ENCODE measurements around the gene CPHXL. TPM values are rescaled to one million over a fixed set of nuclear protein-coding genes. Genes with fewer than 3 reads are reported as not detected.

CPHXL gene
- total RNA-seq, 1 experiment from 2014 or later = not detected

DNA sequence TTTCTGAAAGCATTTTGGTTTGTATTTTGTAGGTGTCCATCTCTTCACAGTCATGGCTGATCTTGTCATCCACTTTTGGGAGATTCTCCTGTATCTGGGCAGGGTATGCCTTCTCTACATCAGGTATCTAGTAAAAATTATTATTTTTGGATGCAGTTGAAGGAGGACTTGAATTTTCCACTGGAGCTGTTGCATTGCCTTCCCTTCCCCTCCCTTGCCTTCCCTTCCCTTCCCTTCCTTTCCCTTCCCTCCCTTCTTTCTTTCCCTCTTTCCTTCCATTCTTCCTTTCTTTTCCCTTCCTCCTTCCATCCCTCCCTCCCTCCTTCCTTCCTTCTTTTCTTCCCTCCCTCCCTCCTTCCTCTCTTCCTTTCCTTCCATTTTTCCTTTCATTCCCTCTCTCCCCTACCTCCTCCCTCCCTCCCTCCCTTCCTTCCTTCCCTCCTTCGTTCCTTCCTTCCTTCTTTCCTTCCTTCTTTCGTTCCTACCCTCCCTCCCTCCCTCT lies 33.8 kb upstream of the CPHXL start (continued):
- TF ChIP-seq SIN3A (IDR thresholded peaks at IDR 0.05; ENCODE audit: low read depth) = no peak
- no peak for TF ChIP-seq YY1 (IDR thresholded peaks at IDR 0.05; ENCODE audit: extremely low read depth, insufficient replicate concordance, low read depth, low read length)
- TF ChIP-seq, protein P1, sequence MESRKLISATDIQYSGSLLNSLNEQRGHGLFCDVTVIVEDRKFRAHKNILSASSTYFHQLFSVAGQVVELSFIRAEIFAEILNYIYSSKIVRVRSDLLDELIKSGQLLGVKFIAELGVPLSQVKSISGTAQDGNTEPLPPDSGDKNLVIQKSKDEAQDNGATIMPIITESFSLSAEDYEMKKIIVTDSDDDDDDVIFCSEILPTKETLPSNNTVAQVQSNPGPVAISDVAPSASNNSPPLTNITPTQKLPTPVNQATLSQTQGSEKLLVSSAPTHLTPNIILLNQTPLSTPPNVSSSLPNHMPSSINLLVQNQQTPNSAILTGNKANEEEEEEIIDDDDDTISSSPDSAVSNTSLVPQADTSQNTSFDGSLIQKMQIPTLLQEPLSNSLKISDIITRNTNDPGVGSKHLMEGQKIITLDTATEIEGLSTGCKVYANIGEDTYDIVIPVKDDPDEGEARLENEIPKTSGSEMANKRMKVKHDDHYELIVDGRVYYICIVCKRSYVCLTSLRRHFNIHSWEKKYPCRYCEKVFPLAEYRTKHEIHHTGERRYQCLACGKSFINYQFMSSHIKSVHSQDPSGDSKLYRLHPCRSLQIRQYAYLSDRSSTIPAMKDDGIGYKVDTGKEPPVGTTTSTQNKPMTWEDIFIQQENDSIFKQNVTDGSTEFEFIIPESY (IDR thresholded peaks at IDR 0.05; ENCODE audit: extremely low read depth, insufficient replicate concordance, low read length) = no peak

DNA sequence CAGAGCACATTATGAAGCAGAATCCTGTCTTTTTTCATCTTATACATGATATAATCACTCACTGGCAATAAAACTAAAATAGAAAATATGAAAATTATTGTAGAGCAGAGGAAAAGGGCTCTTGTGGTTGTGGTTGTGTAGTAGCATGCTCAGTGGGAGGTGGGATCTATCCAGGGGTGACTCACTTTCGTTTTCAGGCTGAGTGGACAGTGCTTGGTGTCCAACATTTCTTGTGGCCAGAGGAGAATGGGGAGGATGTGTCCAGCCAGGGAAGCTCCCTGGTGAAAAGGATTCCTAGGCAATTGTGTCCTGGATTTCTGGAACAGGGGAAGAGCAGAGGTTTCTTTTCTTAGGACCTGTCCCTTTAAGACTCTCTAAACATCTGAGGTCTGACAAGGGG lies 31.9 kb upstream of the CPHXL start:
- intact Hi-C loops (cut with micrococcal nuclease) = no loop called here
- no peak for TF ChIP-seq TCF7L2 (IDR thresholded peaks at IDR 0.05; ENCODE audit: borderline replicate concordance, extremely low read depth, insufficient read depth, insufficient read length)
- TF ChIP-seq, protein P2, sequence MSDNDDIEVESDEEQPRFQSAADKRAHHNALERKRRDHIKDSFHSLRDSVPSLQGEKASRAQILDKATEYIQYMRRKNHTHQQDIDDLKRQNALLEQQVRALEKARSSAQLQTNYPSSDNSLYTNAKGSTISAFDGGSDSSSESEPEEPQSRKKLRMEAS (IDR thresholded peaks at IDR 0.05) = no peak
- TF ChIP-seq EGR1 (IDR thresholded peaks at IDR 0.05; ENCODE audit: low read depth) = no peak
- no peak for TF ChIP-seq SRF (IDR thresholded peaks at IDR 0.05; ENCODE audit: low read depth)
- no peak for TF ChIP-seq ZFX (IDR thresholded peaks at IDR 0.05)
- TF ChIP-seq, protein P3, sequence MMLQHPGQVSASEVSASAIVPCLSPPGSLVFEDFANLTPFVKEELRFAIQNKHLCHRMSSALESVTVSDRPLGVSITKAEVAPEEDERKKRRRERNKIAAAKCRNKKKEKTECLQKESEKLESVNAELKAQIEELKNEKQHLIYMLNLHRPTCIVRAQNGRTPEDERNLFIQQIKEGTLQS (IDR thresholded peaks at IDR 0.05) = no peak
- no peak for TF ChIP-seq SIN3A (IDR thresholded peaks at IDR 0.05; ENCODE audit: low read depth)
- no peak for TF ChIP-seq EZH2 (IDR thresholded peaks at IDR 0.05)
- no peak for TF ChIP-seq JUND (IDR thresholded peaks at IDR 0.05)
- TF ChIP-seq, protein P1 (IDR thresholded peaks at IDR 0.05; ENCODE audit: extremely low read depth, insufficient replicate concordance, low read length) = no peak
- ATAC-seq = no peak

More for the DNA sequence above, 31.9 kb upstream of the CPHXL start:
- no peaks in the 10 kb centered on the region for H3K36me3 ChIP-seq (ENCODE audit: control insufficient read depth in 1 of 2, insufficient read depth in 2 of 2, low read length in 2 of 2)
- ChIA-PET RAD21 (ENCODE audit: low non-redundant PET in 1 of 2, low total read pairs in 2 of 2, uncharacterized antibody in 2 of 2, unreplicated experiment in 2 of 2) (no interaction called here), POLR2A (no interaction called here), CTCF (no interaction called here)
- no peak overlapping the region for H2AFZ ChIP-seq (ENCODE audit: low read depth, low read length, poor library complexity, severe bottlenecking)
- H3K9me3 ChIP-seq (ENCODE audit: control insufficient read depth in 1 of 2, insufficient read depth in 1 of 2, low read depth in 1 of 2, low read length in 2 of 2) = no peaks in the 10 kb centered on the region
- no peak for DNase-seq (ENCODE audit: low read depth, low spot score)
- no peak overlapping the region for H3K9ac ChIP-seq (ENCODE audit: low read length)
- no peaks in the 10 kb centered on the region for H3K27me3 ChIP-seq (ENCODE audit: insufficient read depth, low read length)
- H3K79me2 ChIP-seq (ENCODE audit: insufficient read depth, low read length) = no peaks in the 10 kb centered on the region
- H3K4me1 ChIP-seq (ENCODE audit: control insufficient read depth in 1 of 2, insufficient read depth in 2 of 2, low read length in 2 of 2) = no peaks in the 10 kb centered on the region
- no peaks in the 10 kb centered on the region for H4K20me1 ChIP-seq (ENCODE audit: insufficient read depth)
- no peak overlapping the region for H3K4me2 ChIP-seq (ENCODE audit: low read length)
- H3K9me2 ChIP-seq (ENCODE audit: insufficient read depth) = no peaks in the 10 kb centered on the region
- no TSS peak for BruUV-seq (replicated peaks)
- H3K27ac ChIP-seq (ENCODE audit: low read depth, low read length) = no peak overlapping the region
- no peak overlapping the region for H3K4me3 ChIP-seq (replicated peaks in 1 of 2; ENCODE audit: low read depth in 1 of 2, low read length in 2 of 2)

All from HCT116 (cell line).